HepG2 (cell line): ENCODE results near the gene CBLC. TPM values are rescaled to one million over a fixed set of nuclear protein-coding genes. Genes with fewer than 3 reads are reported as not detected.

Experiments
- ATAC-seq: fragments of 200-7000 bp; cut with Tn5 transposase; 3 replicates; pipeline ENCODE4 v1.9.1; 2020; ENCODE audit warnings: mild to moderate bottlenecking, moderate library complexity
- BruUV-seq: library from RNA; stranded (reverse); fragments of 400-500 nt; replicated peaks from 2 replicates; lab custom pipeline; 2021; lab: Mats Ljungman, UMichigan
- CTCF ChIA-PET: fragments of 300-600 bp; formaldehyde crosslinking; extraction: SDS; loops from one replicate; lab custom pipeline; 2021; ENCODE audit warnings: low total read pairs, inconsistent platforms, low intra/inter-chr PET ratio; lab: Yijun Ruan, JAX
- POLR2A ChIA-PET: fragments of 350-600 bp; sonication (Branson Sonifier 250); formaldehyde crosslinking; loops from one replicate; lab custom pipeline; 2020; ENCODE audit warnings: antibody characterized with exemption, inconsistent platforms; lab: Yijun Ruan, JAX
- DNase-seq: peaks from one replicate; pipeline ENCODE4 v3.0.0-alpha.2; 2015; ENCODE audit warnings: low spot score
- FAIRE-seq: peaks from 3 replicates; lab custom pipeline; 2011; peaks lifted over from hg19 to GRCh38; lab: Jason Lieb, UNC
- H2AFZ ChIP-seq: one replicate; pipeline ENCODE4 v1.6.1; 2011; ENCODE audit warnings: low read length, inconsistent platforms
- H3K27ac ChIP-seq: fragments of 300-600 bp; 3 replicates; pipeline ENCODE4 v1.8.0; 2011; ENCODE audit warnings: mixed run types, mild to moderate bottlenecking, mixed read lengths, low read length, inconsistent platforms; ENCODE audit not compliant: insufficient read depth; ENCODE audit errors: extremely low read length
- H3K27me3 ChIP-seq, 2 experiments: fragments of 200-600 bp in 1 of 2; 2 replicates in 1 of 2; 3 replicates in 1 of 2; pipeline versions ENCODE4 v1.6.0 to v1.8.0; 2011; ENCODE audit warnings: low read length in 2 of 2, mild to moderate bottlenecking in 2 of 2, moderate library complexity in 2 of 2, inconsistent platforms in 1 of 2; ENCODE audit not compliant: insufficient read depth in 2 of 2, control insufficient read depth in 1 of 2
- H3K36me3 ChIP-seq, 2 experiments: fragments of 200-600 bp in 1 of 2; replicated peaks in 1 of 2; 2 replicates in 1 of 2; 3 replicates in 1 of 2; pipeline versions ENCODE4 v1.5.1 to v1.8.0; 2011; ENCODE audit warnings: low read length in 2 of 2, inconsistent platforms in 1 of 2; ENCODE audit not compliant: insufficient read depth in 2 of 2, control insufficient read depth in 1 of 2
- H3K4me1 ChIP-seq: 2 replicates; pipeline ENCODE4 v1.5.1; 2012; ENCODE audit warnings: low read length, inconsistent platforms; ENCODE audit not compliant: insufficient read depth
- H3K4me2 ChIP-seq: 2 replicates; pipeline ENCODE4 v1.6.0; 2011; ENCODE audit warnings: low read depth, low read length, inconsistent platforms
- H3K4me3 ChIP-seq, 3 experiments: fragments of 200-600 bp in 1 of 3; sonication (generic), shearing (Covaris generic) in 1 of 3; replicated peaks in 1 of 3; 2 replicates each; pipeline ENCODE4 v1.5.1; 2011 to 2016; ENCODE audit warnings: low read length in 3 of 3, inconsistent platforms in 2 of 3, low read depth in 2 of 3, mild to moderate bottlenecking in 2 of 3, control low read depth in 1 of 3, mixed read lengths in 1 of 3; ENCODE audit not compliant: insufficient read depth in 1 of 3
- H3K79me2 ChIP-seq: one replicate; pipeline ENCODE4 v1.6.1; 2011; ENCODE audit warnings: low read length, inconsistent platforms; ENCODE audit not compliant: insufficient read depth
- H3K9ac ChIP-seq: 2 replicates; pipeline ENCODE4 v1.6.0; 2011; ENCODE audit warnings: mild to moderate bottlenecking, low read depth, low read length, inconsistent platforms; ENCODE audit not compliant: insufficient read depth
- H3K9me3 ChIP-seq: 2 replicates; pipeline ENCODE4 v1.5.1; 2012; ENCODE audit warnings: mild to moderate bottlenecking, low read length
- H4K20me1 ChIP-seq: 2 replicates; pipeline ENCODE4 v1.6.0; 2011; ENCODE audit warnings: inconsistent platforms, mild to moderate bottlenecking, low read length, moderate library complexity; ENCODE audit not compliant: insufficient read depth
- KLF16 ChIP-seq, 2 experiments: sonication (generic) in 1 of 2; formaldehyde crosslinking in 1 of 2; IDR thresholded peaks; 2 replicates each; pipeline versions ENCODE4 v1.6.1 to v1.8.0; 2016 to 2023; ENCODE audit warnings: missing genetic modification reagents in 2 of 2, missing compliant biosample characterization in 1 of 2
- MED1 ChIP-seq: sonication (generic); formaldehyde crosslinking; IDR thresholded peaks from 2 replicates; pipeline ENCODE4 v1.4.0; 2020; ENCODE audit warnings: missing genetic modification reagents
- SCMH1 ChIP-seq: sonication (generic); formaldehyde crosslinking; IDR thresholded peaks from 2 replicates; pipeline ENCODE4 v1.9.0; 2021; ENCODE audit warnings: missing genetic modification reagents, mild to moderate bottlenecking, borderline replicate concordance
- TBX3 ChIP-seq: fragments of 450-650 bp; IDR thresholded peaks from 2 replicates; pipeline ENCODE4 v1.6.1; 2017; ENCODE audit warnings: antibody characterized with exemption, mild to moderate bottlenecking, inconsistent platforms, borderline replicate concordance
- TCF7 ChIP-seq: sonication (generic); IDR thresholded peaks from 2 replicates; pipeline ENCODE4 v1.6.1; 2016; ENCODE audit warnings: antibody characterized with exemption, low read depth
- WGBS: methylation state at CpG from one replicate; pipeline ENCODE4 v1.1.6; 2017; ENCODE audit warnings: low lambda C conversion rate; 5-methylcytosine and 5-hydroxymethylcytosine counted together
- in situ Hi-C: cut with HindIII; loops from 2 replicates; pipeline ENCODE4 v1.10.0; 2017; ENCODE audit warnings: low pct_unique_long_range_greater_than_20kb; ENCODE audit not compliant: extremely low pct_ligation_motif_present
- intact Hi-C: fragments of 100-400 bp; cut with micrococcal nuclease; formaldehyde crosslinking; loops from one replicate; pipeline ENCODE4 v1.10.0; 2022; ENCODE audit not compliant: unreplicated experiment
- polyA plus RNA-seq, 8 experiments: library from polyadenylated mRNA; depleted of rRNA in 3 of 8; stranded (reverse) in 7 of 8; unstranded in 1 of 8; fragments of >200 nt; fragmentation: Illumina TruSeq in 4 of 8; extraction: Trizol in 4 of 8; gene quantifications; 2 replicates each; pipeline versions ENCODE4 v1.2.1 to v1.2.3, GENCODE V29; 2011 to 2016; ENCODE audit warnings: low read depth in 4 of 8, missing spikeins in 1 of 8, mixed read lengths in 1 of 8; ENCODE audit not compliant: insufficient read depth in 1 of 8
- total RNA-seq, 5 experiments: library from RNA; depleted of rRNA; stranded (reverse); fragments of >200 nt; fragmentation: Illumina TruSeq; extraction: Trizol; gene quantifications; 2 replicates each; pipeline ENCODE4 v1.2.3, GENCODE V29; 2016; ENCODE audit warnings: low read depth in 1 of 5
- TF ChIP-seq, protein P1 (sequence below): sonication (generic); formaldehyde crosslinking; IDR thresholded peaks from 2 replicates; pipeline ENCODE4 v1.4.0; 2020; ENCODE audit warnings: mild to moderate bottlenecking, missing genetic modification reagents
- TF ChIP-seq, protein P2 (sequence below): sonication (generic); formaldehyde crosslinking; IDR thresholded peaks from one replicate; pipeline ENCODE4 v1.5.1; 2020; ENCODE audit warnings: mild to moderate bottlenecking, missing genetic modification reagents; ENCODE audit errors: not compliant biosample characterization
- TF ChIP-seq, protein P3 (sequence below): sonication (generic); formaldehyde crosslinking; IDR thresholded peaks from 2 replicates; pipeline ENCODE4 v1.5.1; 2020; ENCODE audit warnings: missing genetic modification reagents, mild to moderate bottlenecking, borderline replicate concordance

CBLC gene
- total and polyA plus RNA-seq, 2 of the 13 experiments (the other 11 are each of a cell fraction or from before 2014, with no cell fraction given) = 1.8 to 2.6 TPM

DNA sequence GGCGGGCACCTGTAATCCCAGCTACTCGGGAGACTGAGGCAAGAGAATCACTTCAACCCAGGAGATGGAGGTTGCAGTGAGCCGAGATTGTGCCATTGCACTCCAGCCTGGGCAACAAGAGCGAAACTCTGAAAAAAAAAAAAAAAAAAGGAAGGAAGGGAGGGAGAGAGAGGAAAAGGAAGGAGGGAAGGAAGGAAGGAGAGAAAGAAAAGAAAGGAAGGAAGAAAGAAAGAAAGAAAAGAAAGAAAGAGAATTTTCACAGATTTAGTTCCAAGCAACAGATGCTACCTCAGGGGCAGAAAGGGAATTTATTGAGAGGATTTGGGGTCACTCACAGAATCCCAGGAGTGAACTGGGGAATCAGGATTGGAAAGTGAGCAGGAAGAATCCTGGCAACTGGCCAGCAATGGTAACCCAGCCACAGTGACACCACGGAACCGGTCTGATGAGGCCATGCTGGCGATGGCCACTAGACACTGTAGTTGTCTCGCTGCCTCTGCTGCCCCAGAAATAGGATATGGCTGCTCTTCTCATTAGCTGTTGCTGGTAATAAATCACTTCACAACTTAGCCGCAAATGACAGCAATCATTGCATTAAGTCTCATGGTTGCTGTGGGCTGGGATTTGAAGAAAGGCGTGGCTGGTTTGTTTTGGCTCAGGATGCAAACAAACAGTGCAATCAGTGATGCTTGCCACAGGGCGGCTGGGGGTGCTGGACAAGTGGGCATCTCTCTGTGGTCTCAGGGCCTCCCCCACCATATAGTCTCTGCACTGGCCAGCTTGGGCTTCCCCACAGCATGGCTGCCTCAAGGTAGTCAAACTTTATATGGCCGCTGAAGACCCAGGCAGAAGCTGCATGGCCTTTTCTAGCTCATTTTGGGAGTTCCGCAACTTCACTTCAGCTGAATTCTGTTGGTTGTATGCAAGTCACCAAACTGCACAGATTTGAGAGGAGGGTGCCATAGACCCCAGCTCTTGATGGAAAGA lies 26.0 kb downstream of the CBLC start (continued):
- TF ChIP-seq, protein P1, sequence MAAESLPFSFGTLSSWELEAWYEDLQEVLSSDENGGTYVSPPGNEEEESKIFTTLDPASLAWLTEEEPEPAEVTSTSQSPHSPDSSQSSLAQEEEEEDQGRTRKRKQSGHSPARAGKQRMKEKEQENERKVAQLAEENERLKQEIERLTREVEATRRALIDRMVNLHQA (CRISPR knock-in tag) = no peak

DNA sequence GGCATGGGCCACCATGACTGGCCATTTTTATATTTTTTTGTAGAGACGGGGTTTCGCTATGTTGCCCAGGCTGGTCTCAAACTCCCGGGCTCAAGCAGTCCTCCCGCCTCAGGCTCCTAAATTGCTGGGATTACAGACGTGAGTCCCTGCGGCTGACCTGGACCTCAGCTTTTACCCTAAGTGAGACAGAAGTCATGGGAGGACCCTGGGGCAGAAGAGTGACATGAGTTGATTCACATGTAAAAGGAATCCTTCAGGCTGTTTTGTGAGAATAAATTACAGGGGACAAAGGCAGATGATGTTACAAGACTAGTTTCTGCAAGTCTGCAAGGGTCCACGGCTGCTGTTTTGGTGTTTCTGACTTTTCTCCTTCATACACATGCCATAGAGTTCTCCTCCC lies 28.6 kb downstream of the CBLC start:
- in situ Hi-C loops = no loop called here
- Histone ChIP-seq H3K79me2 (peaks cover 21% of the 10 kb centered on the region), H2AFZ (no peak overlapping the region), H3K4me3 (no peak overlapping the region), H3K9ac (no peak overlapping the region), H4K20me1 (0 out of 2 replicates have a peak, but pooled peaks cover 6% of the 10 kb centered on the region), H3K4me2 (no peak overlapping the region), H3K27ac (no peak overlapping the region), H3K4me1 (peaks cover 51% of the 10 kb centered on the region), H3K9me3 (no peaks in the 10 kb centered on the region), H3K27me3 (no peaks in the 10 kb centered on the region; a peak in 1 of 5 replicates), H3K36me3 (peaks cover 0 to 3% of the 10 kb centered on the region in 2 experiments; a peak in 1 of 5 replicates)
- BruUV-seq = no TSS peak
- ChIA-PET POLR2A (interaction anchor here (1.4 to 4.0 kb wide), 5 partner anchors 9 to 84 kb away, joined by 10 to 76 read pairs (median 13); partner anchors contain the start of genes NECTIN2 and TOMM40), CTCF (interaction anchor here (0.8 to 2.7 kb wide), 2 partner anchors 22 to 38 kb away, joined by 3 to 28 read pairs; no protein-coding TSS in a partner anchor)
- WGBS = 87% methylated on average over 7 of the region's 7 CpGs
- FAIRE-seq (no peak), DNase-seq (no peak), ATAC-seq (no peak)
- intact Hi-C loops = loop anchor here (5.0 kb wide), 1 partner anchor 34 kb away; no protein-coding TSS in a partner anchor
- no peak for TF ChIP-seq MED1 (CRISPR knock-in tag)
- no peak for TF ChIP-seq TBX3
- TF ChIP-seq SCMH1 (CRISPR knock-in tag) = no peak
- TF ChIP-seq, protein P2, sequence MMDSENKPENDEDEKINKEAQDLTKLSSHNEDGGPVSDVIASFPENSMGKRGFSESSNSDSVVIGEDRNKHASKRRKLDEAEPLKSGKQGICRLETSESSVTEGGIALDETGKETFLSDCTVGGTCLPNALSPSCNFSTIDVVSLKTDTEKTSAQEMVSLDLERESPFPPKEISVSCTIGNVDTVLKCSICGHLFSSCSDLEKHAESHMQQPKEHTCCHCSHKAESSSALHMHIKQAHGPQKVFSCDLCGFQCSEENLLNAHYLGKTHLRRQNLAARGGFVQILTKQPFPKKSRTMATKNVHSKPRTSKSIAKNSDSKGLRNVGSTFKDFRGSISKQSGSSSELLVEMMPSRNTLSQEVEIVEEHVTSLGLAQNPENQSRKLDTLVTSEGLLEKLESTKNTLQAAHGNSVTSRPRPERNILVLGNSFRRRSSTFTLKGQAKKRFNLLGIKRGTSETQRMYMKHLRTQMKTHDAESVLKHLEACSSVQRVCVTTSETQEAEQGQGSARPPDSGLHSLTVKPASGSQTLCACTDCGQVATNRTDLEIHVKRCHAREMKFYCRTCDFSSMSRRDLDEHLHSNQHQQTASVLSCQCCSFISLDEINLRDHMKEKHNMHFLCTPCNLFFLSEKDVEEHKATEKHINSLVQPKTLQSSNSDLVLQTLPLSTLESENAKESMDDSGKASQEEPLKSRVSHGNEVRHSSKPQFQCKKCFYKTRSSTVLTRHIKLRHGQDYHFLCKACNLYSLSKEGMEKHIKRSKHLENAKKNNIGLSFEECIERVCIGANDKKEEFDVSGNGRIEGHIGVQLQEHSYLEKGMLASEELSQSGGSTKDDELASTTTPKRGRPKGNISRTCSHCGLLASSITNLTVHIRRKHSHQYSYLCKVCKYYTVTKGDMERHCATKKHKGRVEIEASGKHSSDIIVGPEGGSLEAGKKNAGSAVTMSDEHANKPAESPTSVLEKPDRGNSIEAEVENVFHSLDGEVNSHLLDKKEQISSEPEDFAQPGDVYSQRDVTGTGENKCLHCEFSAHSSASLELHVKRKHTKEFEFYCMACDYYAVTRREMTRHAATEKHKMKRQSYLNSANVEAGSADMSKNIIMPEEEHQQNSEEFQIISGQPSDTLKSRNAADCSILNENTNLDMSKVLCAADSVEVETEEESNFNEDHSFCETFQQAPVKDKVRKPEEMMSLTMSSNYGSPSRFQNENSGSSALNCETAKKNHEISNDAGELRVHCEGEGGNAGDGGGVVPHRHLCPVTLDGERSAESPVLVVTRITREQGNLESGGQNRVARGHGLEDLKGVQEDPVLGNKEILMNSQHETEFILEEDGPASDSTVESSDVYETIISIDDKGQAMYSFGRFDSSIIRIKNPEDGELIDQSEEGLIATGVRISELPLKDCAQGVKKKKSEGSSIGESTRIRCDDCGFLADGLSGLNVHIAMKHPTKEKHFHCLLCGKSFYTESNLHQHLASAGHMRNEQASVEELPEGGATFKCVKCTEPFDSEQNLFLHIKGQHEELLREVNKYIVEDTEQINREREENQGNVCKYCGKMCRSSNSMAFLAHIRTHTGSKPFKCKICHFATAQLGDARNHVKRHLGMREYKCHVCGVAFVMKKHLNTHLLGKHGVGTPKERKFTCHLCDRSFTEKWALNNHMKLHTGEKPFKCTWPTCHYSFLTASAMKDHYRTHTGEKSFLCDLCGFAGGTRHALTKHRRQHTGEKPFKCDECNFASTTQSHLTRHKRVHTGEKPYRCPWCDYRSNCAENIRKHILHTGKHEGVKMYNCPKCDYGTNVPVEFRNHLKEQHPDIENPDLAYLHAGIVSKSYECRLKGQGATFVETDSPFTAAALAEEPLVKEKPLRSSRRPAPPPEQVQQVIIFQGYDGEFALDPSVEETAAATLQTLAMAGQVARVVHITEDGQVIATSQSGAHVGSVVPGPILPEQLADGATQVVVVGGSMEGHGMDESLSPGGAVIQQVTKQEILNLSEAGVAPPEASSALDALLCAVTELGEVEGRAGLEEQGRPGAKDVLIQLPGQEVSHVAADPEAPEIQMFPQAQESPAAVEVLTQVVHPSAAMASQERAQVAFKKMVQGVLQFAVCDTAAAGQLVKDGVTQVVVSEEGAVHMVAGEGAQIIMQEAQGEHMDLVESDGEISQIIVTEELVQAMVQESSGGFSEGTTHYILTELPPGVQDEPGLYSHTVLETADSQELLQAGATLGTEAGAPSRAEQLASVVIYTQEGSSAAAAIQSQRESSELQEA = no peak
- TF ChIP-seq, protein P3, sequence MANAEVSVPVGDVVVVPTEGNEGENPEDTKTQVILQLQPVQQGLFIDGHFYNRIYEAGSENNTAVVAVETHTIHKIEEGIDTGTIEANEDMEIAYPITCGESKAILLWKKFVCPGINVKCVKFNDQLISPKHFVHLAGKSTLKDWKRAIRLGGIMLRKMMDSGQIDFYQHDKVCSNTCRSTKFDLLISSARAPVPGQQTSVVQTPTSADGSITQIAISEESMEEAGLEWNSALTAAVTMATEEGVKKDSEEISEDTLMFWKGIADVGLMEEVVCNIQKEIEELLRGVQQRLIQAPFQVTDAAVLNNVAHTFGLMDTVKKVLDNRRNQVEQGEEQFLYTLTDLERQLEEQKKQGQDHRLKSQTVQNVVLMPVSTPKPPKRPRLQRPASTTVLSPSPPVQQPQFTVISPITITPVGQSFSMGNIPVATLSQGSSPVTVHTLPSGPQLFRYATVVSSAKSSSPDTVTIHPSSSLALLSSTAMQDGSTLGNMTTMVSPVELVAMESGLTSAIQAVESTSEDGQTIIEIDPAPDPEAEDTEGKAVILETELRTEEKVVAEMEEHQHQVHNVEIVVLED (CRISPR knock-in tag) = no peak
- no peak for TF ChIP-seq KLF16 (CRISPR knock-in tag; IDR thresholded peaks at IDR 0.05)
- TF ChIP-seq TCF7 = no peak
